B cell (primary cell): Measurements from ENCODE around the gene C1QTNF7. TPM values are rescaled to one million over a fixed set of nuclear protein-coding genes. Genes with fewer than 3 reads are reported as not detected.

Experiments
- ATAC-seq: fragments of 200-7000 bp; cut with Tn5 transposase; one replicate; pipeline ENCODE4 v1.10.0; 2021; ENCODE audit warnings: low read depth, mild to moderate bottlenecking, moderate number of reproducible peaks, moderate library complexity
- CTCF ChIA-PET: fragments of 350-600 bp; sonication (Branson Sonifier 250); formaldehyde crosslinking; loops from one replicate; lab custom pipeline; 2021; ENCODE audit warnings: antibody characterized with exemption, inconsistent platforms; lab: Charles Lee
- POLR2A ChIA-PET: fragments of 350-600 bp; sonication (Branson Sonifier 250); formaldehyde crosslinking; loops from one replicate; lab custom pipeline; 2021; ENCODE audit warnings: antibody characterized with exemption; lab: Charles Lee
- DNase-seq: peaks from one replicate; pipeline ENCODE4 v3.0.0; 2013
- H2AFZ ChIP-seq: 2 replicates; pipeline ENCODE4 v1.6.1; 2012; ENCODE audit warnings: mild to moderate bottlenecking, low read depth, low read length; ENCODE audit not compliant: insufficient read depth, poor library complexity, severe bottlenecking
- H3K27ac ChIP-seq, 2 donors: 1 replicate in 1 of 2; 2 replicates in 1 of 2; pipeline ENCODE4 v1.5.1; 2012 to 2013; ENCODE audit warnings: low read length in 2 of 2, mild to moderate bottlenecking in 2 of 2, moderate library complexity in 1 of 2
- H3K27me3 ChIP-seq, 4 experiments: fragments of 200-600 bp in 1 of 4; sonication (generic) in 1 of 4; replicated peaks in 1 of 4; 1 replicate in 2 of 4; 2 replicates in 2 of 4; pipeline versions ENCODE4 v1.6.1 to v1.7.0; 2013 to 2016; ENCODE audit warnings: low read length in 3 of 4, mild to moderate bottlenecking in 2 of 4, mixed read lengths in 1 of 4, moderate library complexity in 1 of 4; ENCODE audit not compliant: insufficient read depth in 4 of 4, control insufficient read depth in 3 of 4; ENCODE audit errors: control extremely low read depth in 1 of 4
- H3K36me3 ChIP-seq, 2 experiments: replicated peaks in 1 of 2; 1 replicate in 1 of 2; 2 replicates in 1 of 2; pipeline versions ENCODE4 v1.6.1 to v1.7.1; 2013; ENCODE audit warnings: low read length in 1 of 2; ENCODE audit not compliant: insufficient read depth in 2 of 2, control insufficient read depth in 1 of 2; ENCODE audit errors: control extremely low read depth in 1 of 2, extremely low read depth in 1 of 2
- H3K4me1 ChIP-seq, 2 donors: fragments of 200-600 bp in 1 of 2; sonication (generic) in 1 of 2; 1 replicate in 1 of 2; 2 replicates in 1 of 2; pipeline versions ENCODE4 v1.5.1 to v1.6.1; 2013 to 2017; ENCODE audit warnings: low read length in 2 of 2; ENCODE audit not compliant: control insufficient read depth in 2 of 2, insufficient read depth in 2 of 2
- H3K4me2 ChIP-seq: replicated peaks from 2 replicates; pipeline ENCODE3; 2012; ENCODE audit warnings: mild to moderate bottlenecking, low read depth, low read length; ENCODE audit not compliant: poor library complexity, severe bottlenecking
- H3K4me3 ChIP-seq, 5 experiments: fragments of 200-600 bp in 1 of 5; sonication (generic) in 1 of 5; 1 replicate in 3 of 5; 2 replicates in 2 of 5; pipeline versions ENCODE4 v1.5.1 to v1.7.0; 2011 to 2016; ENCODE audit warnings: low read length in 4 of 5, mild to moderate bottlenecking in 4 of 5, low read depth in 2 of 5, control low read depth in 1 of 5, moderate library complexity in 1 of 5; ENCODE audit not compliant: insufficient read depth in 1 of 5; ENCODE audit errors: control extremely low read depth in 1 of 5, extremely low read depth in 1 of 5
- H3K79me2 ChIP-seq: fragments of 200-600 bp; sonication (generic); one replicate; pipeline ENCODE4 v1.6.0; 2016; ENCODE audit warnings: low read length; ENCODE audit not compliant: control insufficient read depth, insufficient read depth
- H3K9ac ChIP-seq: fragments of 200-600 bp; sonication (generic); 2 replicates; pipeline ENCODE4 v1.6.1; 2017; ENCODE audit warnings: mild to moderate bottlenecking, low read length, moderate library complexity
- H3K9me3 ChIP-seq, 3 donors: one replicate each; pipeline versions ENCODE4 v1.6.1 to v1.7.1; 2013; ENCODE audit warnings: low read length in 2 of 3; ENCODE audit not compliant: control insufficient read depth in 2 of 3, insufficient read depth in 1 of 3; ENCODE audit errors: control extremely low read depth in 1 of 3
- H4K20me1 ChIP-seq: 2 replicates; pipeline ENCODE4 v1.6.0; 2012; ENCODE audit warnings: mild to moderate bottlenecking, low read length; ENCODE audit not compliant: insufficient read depth, control insufficient read depth, poor library complexity, severe bottlenecking
- H3K27ac Mint-ChIP-seq: one replicate; pipeline ENCODE4 v1.8.0; 2021; ENCODE audit warnings: mixed read lengths
- H3K27me3 Mint-ChIP-seq: one replicate; pipeline ENCODE4 v1.8.0; 2021; ENCODE audit warnings: mixed read lengths
- H3K4me1 Mint-ChIP-seq: one replicate; pipeline ENCODE4 v1.8.0; 2021; ENCODE audit warnings: mixed read lengths
- H3K4me3 Mint-ChIP-seq: one replicate; pipeline ENCODE4 v1.8.0; 2021; ENCODE audit warnings: mixed read lengths
- H3K9me3 Mint-ChIP-seq: one replicate; pipeline ENCODE4 v1.8.0; 2022; ENCODE audit warnings: mixed read lengths; ENCODE audit not compliant: insufficient read depth
- EZH2 ChIP-seq: IDR thresholded peaks from 2 replicates; pipeline ENCODE4 v1.6.1; 2012; ENCODE audit warnings: borderline replicate concordance, low read depth, mild to moderate bottlenecking, moderate library complexity, low read length; ENCODE audit not compliant: insufficient read depth, poor library complexity, severe bottlenecking
- WGBS: methylation state at CpG from one replicate; pipeline ENCODE4 v1.1.5; 2013; ENCODE audit warnings: missing lambda C conversion rate; ENCODE audit not compliant: insufficient coverage; 5-methylcytosine and 5-hydroxymethylcytosine counted together
- intact Hi-C: fragments of 100-400 bp; cut with micrococcal nuclease; formaldehyde crosslinking; loops from one replicate; pipeline ENCODE4 v1.10.0; 2022
- polyA plus RNA-seq: library from polyadenylated mRNA; depleted of rRNA; stranded (reverse); fragments of >200 nt; gene quantifications from 2 replicates; pipeline ENCODE4 v1.2.3, GENCODE V29; 2012
- total RNA-seq, 2 donors: library from RNA; stranded (reverse); fragments of 120-200 nt in 1 of 2; gene quantifications; 1 replicate in 1 of 2; 2 replicates in 1 of 2; pipeline versions ENCODE4 v1.2.3 to v1.2.4, GENCODE V29; 2013 to 2022
- TF ChIP-seq, protein P1 (sequence below): fragments of 200-600 bp; IDR thresholded peaks from one replicate; pipeline ENCODE4 v1.8.0; 2022; ENCODE audit warnings: antibody characterized with exemption, mild to moderate bottlenecking

Gene C1QTNF7
- total and polyA plus RNA-seq, 2 donors (not counting 1 experiment from before 2014, with no cell fraction given): not detected

DNA sequence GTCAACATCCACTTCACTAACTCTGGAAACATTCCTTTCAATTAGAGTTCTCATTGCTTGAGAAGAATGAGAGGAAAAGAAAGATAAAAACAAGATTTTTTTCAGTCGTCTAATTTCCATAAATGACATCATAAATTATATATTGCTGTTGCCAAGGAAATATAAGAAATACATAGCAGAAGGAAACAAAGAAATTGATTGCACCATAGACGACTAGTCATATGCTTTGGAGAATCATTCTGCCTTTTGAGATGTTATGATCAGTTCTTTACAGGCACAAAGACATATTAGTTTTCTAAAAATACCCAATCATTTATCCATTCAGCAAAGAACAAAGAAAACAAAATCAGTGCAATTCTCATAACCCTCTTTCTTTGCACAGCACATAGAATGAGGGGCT, 672 bp upstream of the C1QTNF7 start:
- Histone ChIP-seq H3K9me3 (peaks cover 0 to 3% (median 0%) of the 10 kb centered on the region in 3 donors), H3K4me3 (no peak overlapping the region), H3K27me3 (no peaks in the 10 kb centered on the region), H3K9ac (no peak overlapping the region), H3K27ac (no peak overlapping the region), H3K4me2 (no peak overlapping the region), H4K20me1 (no peaks in the 10 kb centered on the region), H3K4me1 (no peaks in the 10 kb centered on the region), H3K36me3 (no peaks in the 10 kb centered on the region), H3K79me2 (no peaks in the 10 kb centered on the region), H2AFZ (no peak overlapping the region)
- Mint-ChIP-seq H3K27ac (no peak overlapping the region), H3K4me1 (no peaks in the 10 kb centered on the region), H3K27me3 (peaks cover 6% of the 10 kb centered on the region), H3K9me3 (no peaks in the 10 kb centered on the region), H3K4me3 (no peak overlapping the region)
- intact Hi-C loops: no loop called here
- ChIA-PET CTCF (interaction anchor here (1.4 kb wide), 1 partner anchor 17 kb away, joined by 3 read pairs; no protein-coding TSS in a partner anchor), POLR2A (no interaction called here)
- ATAC-seq (no peak), DNase-seq (no peak)
- TF ChIP-seq, protein P1, sequence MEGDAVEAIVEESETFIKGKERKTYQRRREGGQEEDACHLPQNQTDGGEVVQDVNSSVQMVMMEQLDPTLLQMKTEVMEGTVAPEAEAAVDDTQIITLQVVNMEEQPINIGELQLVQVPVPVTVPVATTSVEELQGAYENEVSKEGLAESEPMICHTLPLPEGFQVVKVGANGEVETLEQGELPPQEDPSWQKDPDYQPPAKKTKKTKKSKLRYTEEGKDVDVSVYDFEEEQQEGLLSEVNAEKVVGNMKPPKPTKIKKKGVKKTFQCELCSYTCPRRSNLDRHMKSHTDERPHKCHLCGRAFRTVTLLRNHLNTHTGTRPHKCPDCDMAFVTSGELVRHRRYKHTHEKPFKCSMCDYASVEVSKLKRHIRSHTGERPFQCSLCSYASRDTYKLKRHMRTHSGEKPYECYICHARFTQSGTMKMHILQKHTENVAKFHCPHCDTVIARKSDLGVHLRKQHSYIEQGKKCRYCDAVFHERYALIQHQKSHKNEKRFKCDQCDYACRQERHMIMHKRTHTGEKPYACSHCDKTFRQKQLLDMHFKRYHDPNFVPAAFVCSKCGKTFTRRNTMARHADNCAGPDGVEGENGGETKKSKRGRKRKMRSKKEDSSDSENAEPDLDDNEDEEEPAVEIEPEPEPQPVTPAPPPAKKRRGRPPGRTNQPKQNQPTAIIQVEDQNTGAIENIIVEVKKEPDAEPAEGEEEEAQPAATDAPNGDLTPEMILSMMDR: no peak
- no peak for TF ChIP-seq EZH2
- WGBS: no CpG with 5 or more reads among the region's 2 CpGs

DNA sequence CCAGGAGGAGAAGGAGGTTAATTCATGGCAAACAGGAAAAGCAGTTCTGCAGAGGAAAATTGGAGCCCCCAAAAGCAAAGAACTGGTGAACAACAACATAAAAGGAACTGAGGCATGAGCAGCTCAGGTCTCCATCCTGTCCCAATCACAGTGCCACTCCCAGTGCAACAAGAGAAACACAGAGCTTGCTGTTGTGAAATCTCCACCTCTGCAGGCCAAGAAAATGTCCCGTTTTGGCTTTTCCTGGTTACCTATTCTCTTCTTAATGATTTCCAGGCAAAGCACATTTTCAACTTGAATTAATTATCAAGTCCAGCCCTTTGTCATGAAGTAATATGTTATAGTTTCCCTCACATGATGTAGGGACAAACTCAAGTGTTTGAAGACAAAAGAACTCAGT, 778 bp downstream of the C1QTNF7 start:
- no peaks in the 10 kb centered on the region for H3K4me1 ChIP-seq
- no peak overlapping the region for H2AFZ ChIP-seq
- intact Hi-C loops: no loop called here
- Mint-ChIP-seq H3K9me3 (no peaks in the 10 kb centered on the region), H3K4me3 (no peak overlapping the region), H3K27me3 (peaks cover 6% of the 10 kb centered on the region), H3K27ac (no peak overlapping the region), H3K4me1 (no peaks in the 10 kb centered on the region)
- H3K9me3 ChIP-seq: peaks cover 0 to under 1% (median 0%) of the 10 kb centered on the region in 3 donors
- TF ChIP-seq, protein P1: no peak
- no peak for TF ChIP-seq EZH2
- H3K36me3 ChIP-seq: no peaks in the 10 kb centered on the region
- POLR2A ChIA-PET: no interaction called here
- no peak overlapping the region for H3K4me2 ChIP-seq
- H3K27me3 ChIP-seq: no peaks in the 10 kb centered on the region
- no peaks in the 10 kb centered on the region for H3K79me2 ChIP-seq
- no peak overlapping the region for H3K27ac ChIP-seq
- no CpG with 5 or more reads among the region's 1 CpG for WGBS
- H3K9ac ChIP-seq: no peak overlapping the region
- H3K4me3 ChIP-seq: no peak overlapping the region
- DNase-seq (no peak), ATAC-seq (no peak)
- CTCF ChIA-PET: no interaction called here
- H4K20me1 ChIP-seq: no peaks in the 10 kb centered on the region
